Endodermal cell (in vitro differentiated cells): ENCODE measurements around the gene GAS7. TPM values are rescaled to one million over a fixed set of nuclear protein-coding genes. Genes with fewer than 3 reads are reported as not detected.
A peak's percentile ranks its signal among the peaks of the same experiment; 100 is the strongest.

ENCODE experiments used
- DNase-seq: peaks from one replicate; pipeline ENCODE4 v3.0.0-alpha.2; 2017
- H3K27ac ChIP-seq: 2 replicates; pipeline ENCODE4 v1.5.1; 2013; ENCODE audit warnings: mild to moderate bottlenecking, low read depth, low read length, moderate library complexity
- H3K27me3 ChIP-seq: 2 replicates; pipeline ENCODE4 v1.6.1; 2013; ENCODE audit warnings: mild to moderate bottlenecking, low read length, moderate library complexity; ENCODE audit not compliant: insufficient read depth, control insufficient read depth, poor library complexity, severe bottlenecking
- H3K36me3 ChIP-seq: 2 replicates; pipeline ENCODE4 v1.7.0; 2013; ENCODE audit warnings: mild to moderate bottlenecking, low read length, moderate library complexity; ENCODE audit not compliant: control insufficient read depth, insufficient read depth
- H3K4me1 ChIP-seq: one replicate; pipeline ENCODE4 v1.7.0; 2013; ENCODE audit warnings: low read length; ENCODE audit not compliant: control insufficient read depth, insufficient read depth
- H3K4me3 ChIP-seq: 2 replicates; pipeline ENCODE4 v1.5.1; 2013; ENCODE audit warnings: mild to moderate bottlenecking, low read length, moderate library complexity
- H3K9ac ChIP-seq: 2 replicates; pipeline ENCODE4 v1.6.1; 2013; ENCODE audit warnings: mild to moderate bottlenecking, low read length, moderate library complexity; ENCODE audit not compliant: poor library complexity, severe bottlenecking; ENCODE audit errors: extremely low read depth
- H3K9me3 ChIP-seq: 2 replicates; pipeline ENCODE4 v1.6.1; 2013; ENCODE audit warnings: mild to moderate bottlenecking, low read length, moderate library complexity; ENCODE audit not compliant: control insufficient read depth
- H3K27ac Mint-ChIP-seq: 2 replicates; pipeline ENCODE4 v1.8.0; 2020; ENCODE audit warnings: mixed read lengths
- H3K27me3 Mint-ChIP-seq: 2 replicates; pipeline ENCODE4 v1.8.0; 2021; ENCODE audit warnings: mild to moderate bottlenecking, mixed read lengths; ENCODE audit not compliant: insufficient read depth
- H3K36me3 Mint-ChIP-seq: 2 replicates; pipeline ENCODE4 v1.8.0; 2020; ENCODE audit warnings: low read depth, mixed read lengths
- H3K4me1 Mint-ChIP-seq: 2 replicates; pipeline ENCODE4 v1.8.0; 2020; ENCODE audit warnings: mixed read lengths
- H3K4me3 Mint-ChIP-seq: 2 replicates; pipeline ENCODE4 v1.8.0; 2020; ENCODE audit warnings: mild to moderate bottlenecking, moderate library complexity, mixed read lengths
- H3K9me3 Mint-ChIP-seq: 2 replicates; pipeline ENCODE4 v1.8.0; 2020; ENCODE audit warnings: mild to moderate bottlenecking, mixed read lengths
- CTCF ChIP-seq: fragments of 200-600 bp; sonication (generic); conservative IDR thresholded peaks from 2 replicates; pipeline ENCODE4 v1.5.0; 2021; ENCODE audit warnings: antibody characterized with exemption, mild to moderate bottlenecking
- WGBS, 2 experiments: methylation state at CpG; one replicate each; pipeline versions ENCODE4 v1.1.5 to v1.1.7; 2013; ENCODE audit warnings: missing lambda C conversion rate in 2 of 2, mixed read lengths in 1 of 2; ENCODE audit not compliant: insufficient coverage in 1 of 2, insufficient read length in 1 of 2; 5-methylcytosine and 5-hydroxymethylcytosine counted together
- total RNA-seq, 2 donors: library from RNA; stranded (reverse); fragmentation: NEBNext Ultra II Directional in 1 of 2; extraction: Animal tissue kit (Norgen Biotek cat#: 25700) in 1 of 2; gene quantifications; 2 replicates in 1 of 2; 3 replicates in 1 of 2; pipeline ENCODE4 v1.2.1, GENCODE V29; 2021

The GAS7 gene
- total RNA-seq, 2 donors from 2014 or later: 8.6 to 14.7 TPM

GRCh38 chr17:10120749-10121148 is 77.7 kb downstream of the GAS7 start:
- no peak overlapping the region for H3K4me3 ChIP-seq
- no peak overlapping the region for H3K9ac ChIP-seq
- Mint-ChIP-seq H3K27me3 (no peaks in the 10 kb centered on the region), H3K4me1 (peaks cover 42% of the 10 kb centered on the region), H3K27ac (no peak overlapping the region), H3K4me3 (no peak overlapping the region), H3K36me3 (no peaks in the 10 kb centered on the region), H3K9me3 (peaks cover 11% of the 10 kb centered on the region)
- peak; percentile 63 for DNase-seq
- H3K27ac ChIP-seq: no peak overlapping the region
- 92 to 97% methylated on average over 8 to 11 of the region's 12 CpGs for WGBS, 2 experiments
- no peaks in the 10 kb centered on the region for H3K36me3 ChIP-seq
- no peak for TF ChIP-seq CTCF
- H3K4me1 ChIP-seq: no peaks in the 10 kb centered on the region
- no peaks in the 10 kb centered on the region for H3K27me3 ChIP-seq
- H3K9me3 ChIP-seq: peaks cover 4% of the 10 kb centered on the region

- H3K4me1 ChIP-seq: no peaks in the 10 kb centered on the region
- no peaks in the 10 kb centered on the region for H3K27me3 Mint-ChIP-seq
- 66 to 74% methylated on average over 2 to 10 of the region's 10 CpGs for WGBS, 2 experiments
- H3K27ac Mint-ChIP-seq: peak overlapping the region; percentile 65
- DNase-seq: no peak
- H3K36me3 ChIP-seq: no peaks in the 10 kb centered on the region
- peaks cover 42% of the 10 kb centered on the region for H3K4me1 Mint-ChIP-seq
- no peaks in the 10 kb centered on the region for H3K27me3 ChIP-seq
- H3K9me3 Mint-ChIP-seq: peaks cover 13% of the 10 kb centered on the region
- no peak overlapping the region for H3K4me3 ChIP-seq
- no peak overlapping the region for H3K4me3 Mint-ChIP-seq
- no peak overlapping the region for H3K9ac ChIP-seq
- no peaks in the 10 kb centered on the region for H3K36me3 Mint-ChIP-seq
- TF ChIP-seq CTCF: no peak
- peaks cover 4% of the 10 kb centered on the region for H3K9me3 ChIP-seq
- H3K27ac ChIP-seq: no peak overlapping the region
These were observed 78.3 kb downstream of the GAS7 start for GRCh38 chr17:10120109-10120485.

- Histone ChIP-seq H3K27me3 (no peaks in the 10 kb centered on the region), H3K27ac (no peak overlapping the region), H3K4me1 (no peaks in the 10 kb centered on the region), H3K4me3 (no peak overlapping the region), H3K9me3 (peaks cover 4% of the 10 kb centered on the region), H3K9ac (no peak overlapping the region), H3K36me3 (no peaks in the 10 kb centered on the region)
- peak overlapping the region; percentile 65 for H3K27ac Mint-ChIP-seq
- H3K4me1 Mint-ChIP-seq: peaks cover 46% of the 10 kb centered on the region
- 77 to 81% methylated on average over 6 to 8 of the region's 8 CpGs for WGBS, 2 experiments
- TF ChIP-seq CTCF: no peak
- DNase-seq: peak; percentile 98
- H3K4me3 Mint-ChIP-seq: no peak overlapping the region
- H3K27me3 Mint-ChIP-seq: no peaks in the 10 kb centered on the region
- peaks cover 13% of the 10 kb centered on the region for H3K9me3 Mint-ChIP-seq
- no peaks in the 10 kb centered on the region for H3K36me3 Mint-ChIP-seq
These were observed 79.0 kb downstream of the GAS7 start for GRCh38 chr17:10119203-10120108.
